ENCODE data around the gene HEATR9.

HEATR9 gene

GRCh38 chr17:35875800-35876139, 7.1 kb upstream of the HEATR9 start:
- Histone ChIP-seq H3K79me2 (ENCODE audit: insufficient read depth, low read length) (no peaks in the 10 kb centered on the region), H2AFZ (ENCODE audit: low read depth, low read length) (no peak overlapping the region), H3K36me3 (ENCODE audit: insufficient read depth, low read length) (no peaks in the 10 kb centered on the region), H3K27ac (ENCODE audit: low read length) (no peak overlapping the region), H3K4me1 (ENCODE audit: insufficient read depth, low read length) (no peaks in the 10 kb centered on the region), H3K4me3 (ENCODE audit: low read depth in 1 of 2, low read length in 2 of 2) (no peak overlapping the region), H3K9ac (ENCODE audit: low read depth, low read length) (no peak overlapping the region), H3K27me3 (ENCODE audit: insufficient read depth, low read length, poor library complexity) (peaks cover 7% of the 10 kb centered on the region), H3K4me2 (ENCODE audit: insufficient read depth, low read length) (no peak overlapping the region), H4K20me1 (ENCODE audit: insufficient read depth, low read length) (no peaks in the 10 kb centered on the region), H3K9me3 (ENCODE audit: insufficient read depth, low read length, severe bottlenecking) (no peaks in the 10 kb centered on the region)
- no peak for DNase-seq
- ATAC-seq (ENCODE audit: insufficient read depth, low read depth): no peak
- TF ChIP-seq EZH2 (IDR thresholded peaks at IDR 0.05; ENCODE audit: borderline replicate concordance, low read depth, low read length, severe bottlenecking) (no peak), CTCF (IDR thresholded peaks at IDR 0.05; ENCODE audit: borderline replicate concordance, extremely low read depth, low read length, poor library complexity, severe bottlenecking) (no peak)

- Histone ChIP-seq H3K9ac (ENCODE audit: low read depth, low read length) (no peak overlapping the region), H3K4me2 (ENCODE audit: insufficient read depth, low read length) (no peak overlapping the region), H3K27ac (ENCODE audit: low read length) (no peak overlapping the region), H3K4me3 (ENCODE audit: low read depth in 1 of 2, low read length in 2 of 2) (no peak overlapping the region), H3K27me3 (ENCODE audit: insufficient read depth, low read length, poor library complexity) (peaks cover 7% of the 10 kb centered on the region), H4K20me1 (ENCODE audit: insufficient read depth, low read length) (no peaks in the 10 kb centered on the region), H2AFZ (ENCODE audit: low read depth, low read length) (no peak overlapping the region), H3K36me3 (ENCODE audit: insufficient read depth, low read length) (no peaks in the 10 kb centered on the region), H3K79me2 (ENCODE audit: insufficient read depth, low read length) (no peaks in the 10 kb centered on the region), H3K9me3 (ENCODE audit: insufficient read depth, low read length, severe bottlenecking) (no peaks in the 10 kb centered on the region), H3K4me1 (ENCODE audit: insufficient read depth, low read length) (no peaks in the 10 kb centered on the region)
- DNase-seq (no peak), ATAC-seq (ENCODE audit: insufficient read depth, low read depth) (no peak)
- TF ChIP-seq EZH2 (IDR thresholded peaks at IDR 0.05; ENCODE audit: borderline replicate concordance, low read depth, low read length, severe bottlenecking): no peak
- TF ChIP-seq CTCF (IDR thresholded peaks at IDR 0.05; ENCODE audit: borderline replicate concordance, extremely low read depth, low read length, poor library complexity, severe bottlenecking): no peak
These were observed 6.5 kb upstream of the HEATR9 start for GRCh38 chr17:35875072-35875799.

- Histone ChIP-seq H3K4me1 (ENCODE audit: insufficient read depth, low read length) (no peaks in the 10 kb centered on the region), H4K20me1 (ENCODE audit: insufficient read depth, low read length) (no peaks in the 10 kb centered on the region), H3K4me2 (ENCODE audit: insufficient read depth, low read length) (no peak overlapping the region), H3K27me3 (ENCODE audit: insufficient read depth, low read length, poor library complexity) (peaks cover 7% of the 10 kb centered on the region), H2AFZ (ENCODE audit: low read depth, low read length) (no peak overlapping the region), H3K9ac (ENCODE audit: low read depth, low read length) (no peak overlapping the region), H3K36me3 (ENCODE audit: insufficient read depth, low read length) (no peaks in the 10 kb centered on the region), H3K27ac (ENCODE audit: low read length) (no peak overlapping the region), H3K9me3 (ENCODE audit: insufficient read depth, low read length, severe bottlenecking) (no peaks in the 10 kb centered on the region), H3K79me2 (ENCODE audit: insufficient read depth, low read length) (no peaks in the 10 kb centered on the region), H3K4me3 (ENCODE audit: low read depth in 1 of 2, low read length in 2 of 2) (no peak overlapping the region)
- DNase-seq (no peak), ATAC-seq (ENCODE audit: insufficient read depth, low read depth) (no peak)
- TF ChIP-seq CTCF (IDR thresholded peaks at IDR 0.05; ENCODE audit: borderline replicate concordance, extremely low read depth, low read length, poor library complexity, severe bottlenecking): no peak
- no peak for TF ChIP-seq EZH2 (IDR thresholded peaks at IDR 0.05; ENCODE audit: borderline replicate concordance, low read depth, low read length, severe bottlenecking)
These were observed 3.7 kb upstream of the HEATR9 start for GRCh38 chr17:35872196-35872980.

All from DND-41 (cell line).